Testis (tissue), 3 donors: ENCODE results near the gene CCDC150. TPM values are rescaled to one million over a fixed set of nuclear protein-coding genes. Genes with fewer than 3 reads are reported as not detected.
"Not testable (repeated sequence)": the region's sequence is repeated elsewhere in the genome, so short reads cannot be mapped to it uniquely, and the experiment has no call there.

Experiments
- DNase-seq: peaks from one replicate; pipeline ENCODE4 v3.0.0-alpha.2; 2019
- H3K27ac ChIP-seq, 2 donors: fragments of 200-600 bp; sonication (generic); one replicate each; pipeline ENCODE4 v1.5.1; 2019
- H3K27me3 ChIP-seq: fragments of 200-600 bp; sonication (generic); one replicate; pipeline ENCODE4 v1.5.1; 2019
- H3K36me3 ChIP-seq: fragments of 200-600 bp; sonication (generic); one replicate; pipeline ENCODE4 v1.5.1; 2017; ENCODE audit warnings: low read depth; ENCODE audit errors: missing control alignments
- H3K4me1 ChIP-seq: fragments of 200-600 bp; sonication (generic); one replicate; pipeline ENCODE4 v1.5.1; 2019
- H3K4me3 ChIP-seq, 2 donors: fragments of 200-600 bp; sonication (generic); one replicate each; pipeline ENCODE4 v1.5.1; 2017 to 2019
- H3K9me3 ChIP-seq: fragments of 200-600 bp; sonication (generic); one replicate; pipeline ENCODE4 v1.5.1; 2017
- POLR2A ChIP-seq: fragments of 450-650 bp; IDR thresholded peaks from one replicate; pipeline ENCODE4 v1.6.1; 2017; ENCODE audit warnings: antibody characterized with exemption, mild to moderate bottlenecking, moderate library complexity
- WGBS, 2 donors: methylation state at CpG; one replicate each; pipeline ENCODE4 v1.1.5; 2018; 5-methylcytosine and 5-hydroxymethylcytosine counted together
- intact Hi-C: fragments of 100-400 bp; cut with DNase I; formaldehyde crosslinking; loops from one replicate; pipeline ENCODE4 v1.15.1; 2023; ENCODE audit warnings: low total_unique reads
- polyA plus RNA-seq: library from polyadenylated mRNA; stranded (reverse); fragments of 350-450 nt; fragmentation: Illumina TruSeq; extraction: RNeasy Lipid Tissue Mini Kit (QIAGEN cat#74804); gene quantifications from one replicate; pipeline ENCODE4 v1.2.3, GENCODE V29; 2014; ENCODE audit warnings: low read depth, low replicate concordance; ENCODE audit not compliant: insufficient read depth
- total RNA-seq, 2 donors: library from RNA; depleted of rRNA; stranded (reverse); fragments of >200 nt; gene quantifications; one replicate each; pipeline ENCODE4 v1.2.3, GENCODE V29; 2016
- TF ChIP-seq, protein P1 (sequence below), 3 experiments: fragments of 450-650 bp in 2 of 3; fragments of 200-600 bp in 1 of 3; sonication (generic) in 1 of 3; IDR thresholded peaks; one replicate each; pipeline ENCODE4 v1.5.1; 2016 to 2019; ENCODE audit warnings: antibody characterized with exemption in 3 of 3, mild to moderate bottlenecking in 2 of 3, moderate library complexity in 1 of 3

The CCDC150 gene
- total and polyA plus RNA-seq, 3 donors from 2014 or later, result 22.7 to 52.0 (median 31.7) TPM

DNA sequence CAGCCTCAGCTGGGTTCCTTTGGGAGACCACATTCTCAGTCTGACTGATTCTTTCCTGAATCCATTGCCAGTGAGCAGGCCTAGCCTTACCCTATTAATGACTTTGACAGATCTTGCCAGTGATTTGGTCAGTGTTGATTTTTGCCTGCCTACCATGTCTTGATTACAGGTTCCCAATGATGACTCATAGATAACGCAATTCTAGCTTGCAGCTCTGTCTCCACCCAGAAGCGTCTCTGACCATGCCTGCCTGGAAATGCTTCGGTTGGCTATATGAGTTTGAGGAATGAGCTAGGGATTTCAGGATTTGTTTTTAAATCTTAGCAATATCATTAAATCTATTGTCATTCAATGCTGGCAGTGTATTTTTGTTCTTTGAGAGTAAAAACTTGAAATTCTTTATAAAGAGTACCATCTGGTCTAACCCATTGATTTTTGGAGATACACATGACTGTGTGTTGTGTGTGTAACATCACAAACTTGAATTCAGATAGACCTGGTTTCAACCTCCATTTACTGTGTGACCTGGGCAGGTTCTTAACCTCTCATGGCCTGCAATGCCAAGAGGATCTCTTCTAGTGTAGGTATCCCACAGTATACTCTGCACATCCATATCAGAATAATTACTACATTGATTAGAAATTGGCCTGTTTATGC lies 57.0 kb downstream of the CCDC150 start:
- Histone ChIP-seq H3K27me3 (no peaks in the 10 kb centered on the region), H3K9me3 (no peaks in the 10 kb centered on the region), H3K4me3 (no peak overlapping the region), H3K36me3 (no peaks in the 10 kb centered on the region), H3K27ac (no peak overlapping the region), H3K4me1 (no peaks in the 10 kb centered on the region)
- TF ChIP-seq POLR2A, result no peak
- TF ChIP-seq, protein P1, sequence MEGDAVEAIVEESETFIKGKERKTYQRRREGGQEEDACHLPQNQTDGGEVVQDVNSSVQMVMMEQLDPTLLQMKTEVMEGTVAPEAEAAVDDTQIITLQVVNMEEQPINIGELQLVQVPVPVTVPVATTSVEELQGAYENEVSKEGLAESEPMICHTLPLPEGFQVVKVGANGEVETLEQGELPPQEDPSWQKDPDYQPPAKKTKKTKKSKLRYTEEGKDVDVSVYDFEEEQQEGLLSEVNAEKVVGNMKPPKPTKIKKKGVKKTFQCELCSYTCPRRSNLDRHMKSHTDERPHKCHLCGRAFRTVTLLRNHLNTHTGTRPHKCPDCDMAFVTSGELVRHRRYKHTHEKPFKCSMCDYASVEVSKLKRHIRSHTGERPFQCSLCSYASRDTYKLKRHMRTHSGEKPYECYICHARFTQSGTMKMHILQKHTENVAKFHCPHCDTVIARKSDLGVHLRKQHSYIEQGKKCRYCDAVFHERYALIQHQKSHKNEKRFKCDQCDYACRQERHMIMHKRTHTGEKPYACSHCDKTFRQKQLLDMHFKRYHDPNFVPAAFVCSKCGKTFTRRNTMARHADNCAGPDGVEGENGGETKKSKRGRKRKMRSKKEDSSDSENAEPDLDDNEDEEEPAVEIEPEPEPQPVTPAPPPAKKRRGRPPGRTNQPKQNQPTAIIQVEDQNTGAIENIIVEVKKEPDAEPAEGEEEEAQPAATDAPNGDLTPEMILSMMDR (IDR thresholded peaks at IDR 0.05), result no peak
- intact Hi-C loops, result no loop called here
- 97% methylated on average over 3 of the region's 3 CpGs for WGBS, 2 donors
- no peak for DNase-seq

DNA sequence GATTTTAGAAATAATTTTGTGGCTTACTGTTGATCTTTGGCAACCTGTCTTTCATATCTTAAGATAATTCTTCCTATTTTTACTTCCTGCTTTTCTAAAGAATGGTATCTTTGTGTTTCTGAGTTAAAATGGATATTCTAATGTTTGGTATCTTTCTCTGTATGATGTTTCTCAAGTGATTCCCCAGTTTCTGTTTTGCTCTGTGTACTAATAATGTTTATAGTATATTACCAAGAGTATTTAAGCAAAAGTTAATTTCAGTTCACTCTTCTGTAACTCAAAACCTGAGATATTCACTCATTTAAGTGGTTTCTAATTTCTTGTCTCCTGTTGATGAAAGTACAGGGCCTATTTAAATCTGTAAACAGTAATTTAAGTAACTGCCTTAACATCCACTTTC lies 58.3 kb downstream of the CCDC150 start:
- H3K36me3 ChIP-seq, result no peaks in the 10 kb centered on the region
- TF ChIP-seq, protein P1 (IDR thresholded peaks at IDR 0.05), result no peak
- no peak for TF ChIP-seq POLR2A
- H3K4me1 ChIP-seq, result no peaks in the 10 kb centered on the region
- no peaks in the 10 kb centered on the region for H3K9me3 ChIP-seq
- intact Hi-C loops, result no loop called here
- DNase-seq, result no peak
- H3K27ac ChIP-seq, result no peak overlapping the region
- H3K27me3 ChIP-seq, result no peaks in the 10 kb centered on the region
- H3K4me3 ChIP-seq, result no peak overlapping the region

DNA sequence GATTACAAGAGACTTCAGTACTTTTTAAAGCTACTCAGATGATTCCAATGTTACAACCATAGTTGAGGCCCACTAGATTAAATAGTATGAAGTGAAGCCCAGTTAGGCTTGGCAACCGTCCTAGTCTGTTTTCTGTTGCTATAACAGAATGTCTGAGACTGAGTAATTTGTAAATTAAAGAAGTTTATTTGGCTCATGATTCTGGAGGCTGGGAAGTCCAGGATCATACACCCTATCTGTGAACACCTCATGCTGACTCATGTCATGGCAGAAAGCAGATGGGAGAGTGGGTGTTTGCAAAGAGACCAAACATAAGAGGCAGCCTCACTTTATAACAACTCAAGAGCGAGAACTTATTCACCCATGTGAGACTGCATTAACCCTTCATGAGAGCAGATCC lies 63.1 kb downstream of the CCDC150 start:
- Histone ChIP-seq H3K36me3 (no peaks in the 10 kb centered on the region), H3K4me1 (no peaks in the 10 kb centered on the region), H3K27me3 (no peaks in the 10 kb centered on the region), H3K27ac (no peak overlapping the region), H3K9me3 (no peaks in the 10 kb centered on the region), H3K4me3 (no peak overlapping the region)
- intact Hi-C loops, result no loop called here
- WGBS, 2 donors, result 95 to 96% methylated on average over 2 of the region's 2 CpGs
- no peak for DNase-seq
- no peak for TF ChIP-seq POLR2A

DNA sequence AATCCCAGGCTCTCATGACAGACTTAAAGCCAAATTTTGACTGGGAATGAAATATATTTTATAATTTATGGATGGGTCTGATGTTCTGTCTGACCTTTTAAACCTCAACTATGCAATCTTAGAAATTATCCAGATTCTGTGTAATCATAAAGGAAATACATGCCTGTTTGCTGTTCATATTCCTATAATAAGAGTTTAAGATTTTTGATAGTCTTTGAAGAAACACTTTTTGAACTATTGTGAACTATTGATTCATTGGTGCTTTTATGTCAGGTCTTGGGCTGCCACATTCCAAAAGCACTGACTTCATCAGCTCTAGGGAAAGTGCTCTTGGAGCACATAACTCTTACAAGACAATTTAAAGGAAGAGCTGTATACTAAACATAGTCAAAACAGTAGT lies 64.2 kb downstream of the CCDC150 start:
- intact Hi-C loops, result no loop called here
- Histone ChIP-seq H3K36me3 (no peaks in the 10 kb centered on the region), H3K4me1 (no peaks in the 10 kb centered on the region), H3K9me3 (no peaks in the 10 kb centered on the region), H3K27ac (no peak overlapping the region), H3K27me3 (no peaks in the 10 kb centered on the region), H3K4me3 (no peak overlapping the region)
- TF ChIP-seq, protein P1 (IDR thresholded peaks at IDR 0.05), result no peak
- no peak for TF ChIP-seq POLR2A
- no peak for DNase-seq

DNA sequence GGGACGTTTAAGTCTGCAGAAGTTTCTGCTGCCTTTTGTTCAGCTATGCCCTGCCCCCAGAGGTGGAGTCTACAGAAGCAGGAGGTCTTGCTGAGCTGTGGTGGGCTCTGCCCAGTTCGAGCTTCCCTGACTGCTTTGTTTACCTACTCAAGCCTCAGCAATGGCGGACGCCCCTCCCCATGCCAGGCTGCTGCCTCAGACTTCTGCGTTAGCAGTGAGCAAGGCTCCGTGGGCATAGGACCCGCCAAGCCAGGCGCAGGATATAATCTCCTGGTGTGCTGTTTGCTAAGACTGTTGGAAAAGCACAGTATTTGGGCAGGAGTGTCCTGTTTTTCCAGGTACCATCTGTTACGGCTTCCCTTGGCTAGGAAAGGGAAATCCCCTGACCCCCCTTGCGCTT lies 70.5 kb downstream of the CCDC150 start:
- 92 to 93% methylated on average over 9 to 10 of the region's 10 CpGs for whole genome bisulfite sequencing, 2 donors
- intact Hi-C loops, DNase-seq: not testable (repeated sequence)

DNA sequence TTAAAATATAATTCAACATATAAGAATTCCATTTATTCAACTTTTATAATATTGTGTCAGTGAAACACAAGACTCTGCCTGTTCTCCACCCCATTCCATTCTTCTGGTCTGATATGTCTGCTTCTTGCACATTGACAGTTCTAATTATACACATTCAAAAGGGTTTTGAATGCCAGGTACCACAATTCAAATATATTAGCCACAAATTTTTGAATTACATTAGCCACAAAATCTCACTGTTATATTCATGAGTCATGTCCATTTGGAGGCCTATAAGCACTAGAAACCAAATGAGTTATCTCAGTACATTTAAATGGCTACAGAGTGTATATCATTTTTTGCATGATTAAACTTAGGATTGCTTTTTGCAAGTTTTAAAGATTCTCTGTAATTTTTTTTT lies 72.1 kb downstream of the CCDC150 start:
- DNase-seq, result no peak
- intact Hi-C loops, result no loop called here
- H3K4me1 ChIP-seq, result no peaks in the 10 kb centered on the region
- H3K9me3 ChIP-seq, result no peaks in the 10 kb centered on the region
- no peaks in the 10 kb centered on the region for H3K36me3 ChIP-seq
- TF ChIP-seq POLR2A, result no peak
- TF ChIP-seq, protein P1 (IDR thresholded peaks at IDR 0.05), result no peak
- no peaks in the 10 kb centered on the region for H3K27me3 ChIP-seq
- no peak overlapping the region for H3K4me3 ChIP-seq
- no peak overlapping the region for H3K27ac ChIP-seq

More for the DNA sequence above, 70.5 kb downstream of the CCDC150 start:
- not testable (repeated sequence) for H3K9me3 ChIP-seq, H3K27ac ChIP-seq, H3K36me3 ChIP-seq, H3K4me1 ChIP-seq, H3K27me3 ChIP-seq, H3K4me3 ChIP-seq
